ENCODE results near the gene GBP3.
A peak's percentile ranks its signal among the peaks of the same experiment; 100 is the strongest.
"Not testable (repeated sequence)": the region's sequence is repeated elsewhere in the genome, so short reads cannot be mapped to it uniquely, and the experiment has no call there.

The GBP3 gene

GRCh38 chr1:89040315-89040626 lies 17.6 kb upstream of the GBP3 start:
- no peak for DNase-seq

GRCh38 chr1:89037186-89037585 lies 14.5 kb upstream of the GBP3 start:
- DNase-seq = no peak

- no peak for DNase-seq
These were observed 12.4 kb upstream of the GBP3 start for GRCh38 chr1:89035080-89035479.

GRCh38 chr1:89034004-89034403 lies 11.3 kb upstream of the GBP3 start:
- DNase-seq = not testable (repeated sequence)

GRCh38 chr1:89029051-89029450 lies 6.4 kb upstream of the GBP3 start:
- DNase-seq = not testable (repeated sequence)

GRCh38 chr1:89025928-89026327 lies 3.3 kb upstream of the GBP3 start:
- no peak for DNase-seq

- peak; percentile 22 for DNase-seq
These were observed 360 bp upstream of the GBP3 start for GRCh38 chr1:89023026-89023425.

- not testable (repeated sequence) for DNase-seq
These were observed 4.3 kb downstream of the GBP3 start for GRCh38 chr1:89018318-89018717.

- no peak for DNase-seq
These were observed 14.2 kb downstream of the GBP3 start for GRCh38 chr1:89008511-89008910.

- no peak for DNase-seq
These were observed 17.1 kb downstream of the GBP3 start for GRCh38 chr1:89005286-89006151.

GRCh38 chr1:89002176-89002575 lies 20.5 kb downstream of the GBP3 start:
- not testable (repeated sequence) for DNase-seq

GRCh38 chr1:89001510-89001909 lies 21.2 kb downstream of the GBP3 start:
- no peak for DNase-seq

GRCh38 chr1:88998716-88999115 lies 23.9 kb downstream of the GBP3 start:
- DNase-seq = peak; percentile 87

- DNase-seq = no peak
These were observed 32.2 kb downstream of the GBP3 start for GRCh38 chr1:88990426-88990825.

GRCh38 chr1:88985692-88986091 lies 37.0 kb downstream of the GBP3 start:
- no peak for DNase-seq

GRCh38 chr1:88985032-88985431 lies 37.6 kb downstream of the GBP3 start:
- DNase-seq = peak; percentile 39

GRCh38 chr1:88984569-88984968 lies 38.1 kb downstream of the GBP3 start:
- no peak for DNase-seq

- peak; percentile 80 for DNase-seq
These were observed 38.7 kb downstream of the GBP3 start for GRCh38 chr1:88983791-88984559.

GRCh38 chr1:88982055-88982454 lies 40.6 kb downstream of the GBP3 start:
- no peak for DNase-seq

- DNase-seq = not testable (repeated sequence)
These were observed 41.2 kb downstream of the GBP3 start for GRCh38 chr1:88981506-88981905.

- DNase-seq = no peak
These were observed 41.8 kb downstream of the GBP3 start for GRCh38 chr1:88980870-88981269.

- DNase-seq = no peak
These were observed 42.9 kb downstream of the GBP3 start for GRCh38 chr1:88979749-88980116.

- DNase-seq = no peak
These were observed 43.5 kb downstream of the GBP3 start for GRCh38 chr1:88979054-88979748.

- DNase-seq = no peak
These were observed 46.4 kb downstream of the GBP3 start for GRCh38 chr1:88976235-88976634.
